Fibroblast of pulmonary artery (primary cell): ENCODE measurements around the gene SMIM35.

Source experiments
- DNase-seq: peaks from one replicate; pipeline ENCODE4 v3.0.0-alpha.2; 2010; ENCODE audit warnings: low read depth
- H3K4me3 ChIP-seq: replicated peaks from 2 replicates; pipeline ENCODE4 v1.5.1; 2011; ENCODE audit warnings: low read depth, mild to moderate bottlenecking, control low read depth, low read length, moderate library complexity
- CTCF ChIP-seq: IDR thresholded peaks from 2 replicates; pipeline ENCODE4 v1.5.1; 2011; ENCODE audit warnings: mild to moderate bottlenecking, control low read depth, low read length, inconsistent platforms; ENCODE audit errors: missing control alignments

The SMIM35 gene

GRCh38 chr11:118091690-118092089, 4.9 kb upstream of the SMIM35 start:
- no peak for DNase-seq
- H3K4me3 ChIP-seq = no peak overlapping the region
- no peak for TF ChIP-seq CTCF

GRCh38 chr11:118090545-118091162, 3.9 kb upstream of the SMIM35 start:
- no peak overlapping the region for H3K4me3 ChIP-seq
- DNase-seq = no peak

GRCh38 chr11:118088531-118088930, 1.8 kb upstream of the SMIM35 start:
- no peak for DNase-seq
- H3K4me3 ChIP-seq = no peak overlapping the region
- no peak for TF ChIP-seq CTCF

More at GRCh38 chr11:118090545-118091162, 3.9 kb upstream of the SMIM35 start:
- no peak for TF ChIP-seq CTCF

- TF ChIP-seq CTCF = no peak
- no peak overlapping the region for H3K4me3 ChIP-seq
- DNase-seq = no peak
Measured at GRCh38 chr11:118087931-118088330, 1.2 kb upstream of the SMIM35 start.

GRCh38 chr11:118084656-118085055, 2.1 kb downstream of the SMIM35 start:
- no peak overlapping the region for H3K4me3 ChIP-seq
- no peak for TF ChIP-seq CTCF
- DNase-seq = no peak

- DNase-seq = peak; percentile 21
- TF ChIP-seq CTCF = no peak
- no peak overlapping the region for H3K4me3 ChIP-seq
Measured at GRCh38 chr11:118084247-118084646, 2.5 kb downstream of the SMIM35 start.

GRCh38 chr11:118082880-118083552, 3.7 kb downstream of the SMIM35 start:
- no peak overlapping the region for H3K4me3 ChIP-seq
- no peak for DNase-seq
- no peak for TF ChIP-seq CTCF
